Endodermal cell (in vitro differentiated cells): Measurements from ENCODE around the gene CRABP2. TPM values are rescaled to one million over a fixed set of nuclear protein-coding genes. Genes with fewer than 3 reads are reported as not detected.
A peak's percentile ranks its signal among the peaks of the same experiment; 100 is the strongest.

ENCODE experiments used
- DNase-seq: peaks from one replicate; pipeline ENCODE4 v3.0.0-alpha.2; 2017
- H3K27ac ChIP-seq: 2 replicates; pipeline ENCODE4 v1.5.1; 2013; ENCODE audit warnings: mild to moderate bottlenecking, low read depth, low read length, moderate library complexity
- H3K27me3 ChIP-seq: 2 replicates; pipeline ENCODE4 v1.6.1; 2013; ENCODE audit warnings: mild to moderate bottlenecking, low read length, moderate library complexity; ENCODE audit not compliant: insufficient read depth, control insufficient read depth, poor library complexity, severe bottlenecking
- H3K36me3 ChIP-seq: 2 replicates; pipeline ENCODE4 v1.7.0; 2013; ENCODE audit warnings: mild to moderate bottlenecking, low read length, moderate library complexity; ENCODE audit not compliant: control insufficient read depth, insufficient read depth
- H3K4me1 ChIP-seq: one replicate; pipeline ENCODE4 v1.7.0; 2013; ENCODE audit warnings: low read length; ENCODE audit not compliant: control insufficient read depth, insufficient read depth
- H3K4me3 ChIP-seq: 2 replicates; pipeline ENCODE4 v1.5.1; 2013; ENCODE audit warnings: mild to moderate bottlenecking, low read length, moderate library complexity
- H3K9ac ChIP-seq: 2 replicates; pipeline ENCODE4 v1.6.1; 2013; ENCODE audit warnings: mild to moderate bottlenecking, low read length, moderate library complexity; ENCODE audit not compliant: poor library complexity, severe bottlenecking; ENCODE audit errors: extremely low read depth
- H3K9me3 ChIP-seq: 2 replicates; pipeline ENCODE4 v1.6.1; 2013; ENCODE audit warnings: mild to moderate bottlenecking, low read length, moderate library complexity; ENCODE audit not compliant: control insufficient read depth
- H3K27ac Mint-ChIP-seq: 2 replicates; pipeline ENCODE4 v1.8.0; 2020; ENCODE audit warnings: mixed read lengths
- H3K27me3 Mint-ChIP-seq: 2 replicates; pipeline ENCODE4 v1.8.0; 2021; ENCODE audit warnings: mild to moderate bottlenecking, mixed read lengths; ENCODE audit not compliant: insufficient read depth
- H3K36me3 Mint-ChIP-seq: 2 replicates; pipeline ENCODE4 v1.8.0; 2020; ENCODE audit warnings: low read depth, mixed read lengths
- H3K4me1 Mint-ChIP-seq: 2 replicates; pipeline ENCODE4 v1.8.0; 2020; ENCODE audit warnings: mixed read lengths
- H3K4me3 Mint-ChIP-seq: 2 replicates; pipeline ENCODE4 v1.8.0; 2020; ENCODE audit warnings: mild to moderate bottlenecking, moderate library complexity, mixed read lengths
- H3K9me3 Mint-ChIP-seq: 2 replicates; pipeline ENCODE4 v1.8.0; 2020; ENCODE audit warnings: mild to moderate bottlenecking, mixed read lengths
- CTCF ChIP-seq: fragments of 200-600 bp; sonication (generic); conservative IDR thresholded peaks from 2 replicates; pipeline ENCODE4 v1.5.0; 2021; ENCODE audit warnings: antibody characterized with exemption, mild to moderate bottlenecking
- WGBS, 2 experiments: methylation state at CpG; one replicate each; pipeline versions ENCODE4 v1.1.5 to v1.1.7; 2013; ENCODE audit warnings: missing lambda C conversion rate in 2 of 2, mixed read lengths in 1 of 2; ENCODE audit not compliant: insufficient coverage in 1 of 2, insufficient read length in 1 of 2; 5-methylcytosine and 5-hydroxymethylcytosine counted together
- total RNA-seq, 2 donors: library from RNA; stranded (reverse); fragmentation: NEBNext Ultra II Directional in 1 of 2; extraction: Animal tissue kit (Norgen Biotek cat#: 25700) in 1 of 2; gene quantifications; 2 replicates in 1 of 2; 3 replicates in 1 of 2; pipeline ENCODE4 v1.2.1, GENCODE V29; 2021

CRABP2 gene
- total RNA-seq, 2 donors from 2014 or later, result 243 to 780 TPM

- H3K27me3 Mint-ChIP-seq, result peaks cover 31% of the 10 kb centered on the region
- H3K36me3 Mint-ChIP-seq, result peaks cover 8% of the 10 kb centered on the region
- peak; percentile 98 for DNase-seq
- H3K4me3 ChIP-seq, result peak overlapping the region; percentile 1
- no peaks in the 10 kb centered on the region for H3K9me3 ChIP-seq
- H3K4me1 ChIP-seq, result peaks cover 25% of the 10 kb centered on the region
- H3K27ac Mint-ChIP-seq, result peak overlapping the region; percentile 93
- H3K36me3 ChIP-seq, result no peaks in the 10 kb centered on the region
- peak overlapping the region; percentile 84 for H3K27ac ChIP-seq
- peaks cover 58% of the 10 kb centered on the region for H3K4me1 Mint-ChIP-seq
- no peak for TF ChIP-seq CTCF
- no peak overlapping the region for H3K9ac ChIP-seq
- peaks cover 6% of the 10 kb centered on the region for H3K27me3 ChIP-seq
- H3K9me3 Mint-ChIP-seq, result no peaks in the 10 kb centered on the region
- 19 to 21% methylated on average over 11 to 16 of the region's 16 CpGs for WGBS, 2 experiments
- H3K4me3 Mint-ChIP-seq, result peak overlapping the region; percentile 47
These were observed 12.2 kb downstream of the CRABP2 start for GRCh38 chr1:156692925-156693847.

GRCh38 chr1:156692441-156692924, 12.9 kb downstream of the CRABP2 start:
- Histone ChIP-seq H3K4me1 (peaks cover 25% of the 10 kb centered on the region), H3K27ac (peak overlapping the region; percentile 84)

More at GRCh38 chr1:156692441-156692924, 12.9 kb downstream of the CRABP2 start:
- no peaks in the 10 kb centered on the region for H3K9me3 ChIP-seq
- Mint-ChIP-seq H3K4me1 (peaks cover 58% of the 10 kb centered on the region), H3K27ac (peak overlapping the region; percentile 93), H3K27me3 (peaks cover 27% of the 10 kb centered on the region), H3K36me3 (peaks cover under 1% of the 10 kb centered on the region), H3K4me3 (peak overlapping the region; percentile 47), H3K9me3 (no peaks in the 10 kb centered on the region)
- no peak for DNase-seq
- 5 to 29% methylated on average over 9 to 13 of the region's 13 CpGs for WGBS, 2 experiments
- no peak overlapping the region for H3K4me3 ChIP-seq
- no peak overlapping the region for H3K9ac ChIP-seq
- TF ChIP-seq CTCF, result no peak
- H3K36me3 ChIP-seq, result no peaks in the 10 kb centered on the region
- peaks cover 6% of the 10 kb centered on the region for H3K27me3 ChIP-seq
